HepG2 (cell line): ENCODE data around the gene RPL41. TPM values are rescaled to one million over a fixed set of nuclear protein-coding genes. Genes with fewer than 3 reads are reported as not detected.

Experiments used
- AGO1 ChIP-seq: fragments of 200-400 bp; formaldehyde crosslinking; IDR thresholded peaks from 2 replicates; pipeline ENCODE4 v1.6.1; 2017; ENCODE audit warnings: mild to moderate bottlenecking, low read depth, low read length, moderate library complexity; ENCODE audit not compliant: poor library complexity, severe bottlenecking
- ATM ChIP-seq: fragments of 450-650 bp; IDR thresholded peaks from 2 replicates; pipeline ENCODE4 v1.7.1; 2017; ENCODE audit warnings: mild to moderate bottlenecking, borderline replicate concordance
- BHLHE40 ChIP-seq: IDR thresholded peaks from 2 replicates; pipeline ENCODE4 v1.6.1; 2011; ENCODE audit warnings: low read length, improper control_type of control experiment
- CEBPZ ChIP-seq: IDR thresholded peaks from 2 replicates; pipeline ENCODE4 v1.6.1; 2012; ENCODE audit warnings: low read length, improper control_type of control experiment
- HDAC6 ChIP-seq: fragments of 200-600 bp; sonication (generic); IDR thresholded peaks from 2 replicates; pipeline ENCODE4 v1.7.0; 2017; ENCODE audit warnings: mild to moderate bottlenecking, antibody characterized with exemption, low read length, low read depth
- HOXA9 ChIP-seq: sonication (generic); formaldehyde crosslinking; IDR thresholded peaks from 2 replicates; pipeline ENCODE4 v1.8.1; 2022; ENCODE audit warnings: missing genetic modification reagents, mild to moderate bottlenecking, moderate library complexity, borderline replicate concordance
- KDM6A ChIP-seq: IDR thresholded peaks from 2 replicates; pipeline ENCODE4 v1.6.1; 2016; ENCODE audit warnings: low read depth
- LRRFIP1 ChIP-seq: sonication (generic); formaldehyde crosslinking; conservative IDR thresholded peaks from 2 replicates; pipeline ENCODE4 v1.4.0; 2020; ENCODE audit warnings: missing genetic modification reagents
- MIER3 ChIP-seq: IDR thresholded peaks from 2 replicates; pipeline ENCODE4 v1.6.1; 2016; ENCODE audit warnings: missing compliant biosample characterization, borderline replicate concordance
- PHB2 ChIP-seq: fragments of 450-650 bp; IDR thresholded peaks from 2 replicates; pipeline ENCODE4 v1.6.1; 2018; ENCODE audit not compliant: partially characterized antibody
- RAD21 ChIP-seq: fragments of 450-650 bp; formaldehyde crosslinking; IDR thresholded peaks from 2 replicates; pipeline ENCODE4 v1.5.0; 2020; ENCODE audit warnings: mild to moderate bottlenecking
- REXO4 ChIP-seq: sonication (generic); formaldehyde crosslinking; IDR thresholded peaks from 2 replicates; pipeline ENCODE4 v1.8.0; 2022; ENCODE audit warnings: missing genetic modification reagents, mild to moderate bottlenecking, borderline replicate concordance
- RFX5 ChIP-seq: IDR thresholded peaks from 2 replicates; pipeline ENCODE4 v1.6.1; 2011; ENCODE audit warnings: low read depth, low read length, improper control_type of control experiment
- SOX5 ChIP-seq: IDR thresholded peaks from 2 replicates; pipeline ENCODE4 v1.6.1; 2016; ENCODE audit warnings: borderline replicate concordance
- TCF12 ChIP-seq, 2 experiments: fragments of 450-650 bp in 1 of 2; sonication (generic) in 1 of 2; formaldehyde crosslinking in 1 of 2; IDR thresholded peaks; 2 replicates each; pipeline versions ENCODE4 v1.6.1 to v1.8.0; 2017 to 2022; ENCODE audit warnings: antibody characterized with exemption in 1 of 2, mild to moderate bottlenecking in 1 of 2, missing genetic modification reagents in 1 of 2, moderate library complexity in 1 of 2
- TOE1 ChIP-seq: sonication (generic); formaldehyde crosslinking; IDR thresholded peaks from 2 replicates; pipeline ENCODE4 v1.4.0; 2020; ENCODE audit warnings: mild to moderate bottlenecking, missing genetic modification reagents
- ZC3H4 ChIP-seq: sonication (generic); formaldehyde crosslinking; IDR thresholded peaks from 2 replicates; pipeline ENCODE4 v1.4.0; 2020; ENCODE audit warnings: missing genetic modification reagents, borderline replicate concordance
- ZFP90 ChIP-seq: sonication (generic); formaldehyde crosslinking; IDR thresholded peaks from 2 replicates; pipeline ENCODE4 v1.8.0; 2022; ENCODE audit warnings: missing genetic modification reagents, mild to moderate bottlenecking, inconsistent platforms, borderline replicate concordance
- ZMAT3 ChIP-seq: sonication (generic); formaldehyde crosslinking; conservative IDR thresholded peaks from 2 replicates; pipeline ENCODE4 v1.7.0; 2021; ENCODE audit warnings: missing genetic modification reagents
- ZNF251 ChIP-seq: sonication (generic); formaldehyde crosslinking; IDR thresholded peaks from 2 replicates; pipeline ENCODE4 v1.9.0; 2021; ENCODE audit warnings: mild to moderate bottlenecking, missing genetic modification reagents
- ZNF317 ChIP-seq: sonication (generic); formaldehyde crosslinking; IDR thresholded peaks from 2 replicates; pipeline ENCODE4 v1.5.0; 2020; ENCODE audit warnings: mild to moderate bottlenecking, missing genetic modification reagents
- ZNF503 ChIP-seq: sonication (generic); formaldehyde crosslinking; IDR thresholded peaks from 2 replicates; pipeline ENCODE4 v1.4.0; 2020; ENCODE audit warnings: missing genetic modification reagents
- ZNF761 ChIP-seq: sonication (generic); formaldehyde crosslinking; conservative IDR thresholded peaks from 2 replicates; pipeline ENCODE4 v1.4.0; 2020; ENCODE audit warnings: mild to moderate bottlenecking, missing genetic modification reagents
- polyA plus RNA-seq, 8 experiments: library from polyadenylated mRNA; depleted of rRNA in 3 of 8; stranded (reverse) in 7 of 8; unstranded in 1 of 8; fragments of >200 nt; fragmentation: Illumina TruSeq in 4 of 8; extraction: Trizol in 4 of 8; gene quantifications; 2 replicates each; pipeline versions ENCODE4 v1.2.1 to v1.2.3, GENCODE V29; 2011 to 2016; ENCODE audit warnings: low read depth in 4 of 8, missing spikeins in 1 of 8, mixed read lengths in 1 of 8; ENCODE audit not compliant: insufficient read depth in 1 of 8
- total RNA-seq, 5 experiments: library from RNA; depleted of rRNA; stranded (reverse); fragments of >200 nt; fragmentation: Illumina TruSeq; extraction: Trizol; gene quantifications; 2 replicates each; pipeline ENCODE4 v1.2.3, GENCODE V29; 2016; ENCODE audit warnings: low read depth in 1 of 5

The RPL41 gene
- total and polyA plus RNA-seq, 2 of the 13 experiments (the other 11 are each of a cell fraction or from before 2014, with no cell fraction given), result 4,012 to 7,670 TPM

GRCh38 chr12:56104109-56104814 lies 12.2 kb upstream of the RPL41 start, which contains the start of gene PA2G4 (continued):
- TF ChIP-seq CEBPZ, result no peak
- TF ChIP-seq ZC3H4, result peak; percentile 91
- TF ChIP-seq LRRFIP1, result no peak
- no peak for TF ChIP-seq REXO4 (CRISPR knock-in tag)
- TF ChIP-seq PHB2, result no peak
- peak; percentile 75; the same call in 1 of the 2 replicates for TF ChIP-seq SOX5 (CRISPR knock-in tag)
- no peak; the same call in 1 of the 2 replicates for TF ChIP-seq ZNF503 (CRISPR knock-in tag)
- TF ChIP-seq ZNF251 (CRISPR knock-in tag), result no peak
- no peak for TF ChIP-seq HDAC6
- TF ChIP-seq HOXA9 (CRISPR knock-in tag), result no peak; the same call in none of the 2 replicates
- TF ChIP-seq ZFP90 (CRISPR knock-in tag), result peak; percentile 90; the same call in 1 of the 2 replicates
- peak; percentile 42 for TF ChIP-seq BHLHE40
- peak; percentile 100 for TF ChIP-seq AGO1
- TF ChIP-seq ZNF317 (CRISPR knock-in tag), result peak; percentile 35; the same call in 1 of the 2 replicates
- TF ChIP-seq KDM6A (CRISPR knock-in tag), result no peak
- no peak; the same call in 1 of the 2 replicates for TF ChIP-seq RFX5
- peak; percentile 93; the same call in 1 of the 2 replicates for TF ChIP-seq ZNF761 (CRISPR knock-in tag)
- no peak for TF ChIP-seq TCF12 (IDR thresholded peaks at IDR 0.05)
- TF ChIP-seq TCF12 (CRISPR knock-in tag; IDR thresholded peaks at IDR 0.05), result no peak
- peak; percentile 80; the same call in 1 of the 2 replicates for TF ChIP-seq MIER3
- TF ChIP-seq ATM, result no peak
- 0 out of 2 replicates have a peak, but pooled peaks have one; percentile 25 for TF ChIP-seq TOE1 (CRISPR knock-in tag)
- peak; percentile 18; the same call in 1 of the 2 replicates for TF ChIP-seq ZMAT3 (CRISPR knock-in tag)
- no peak for TF ChIP-seq RAD21 (CRISPR knock-in tag)
